Activated naive CD4-positive, alpha-beta T cell treated with anti-CD3 and anti-CD28 coated beads, Interleukin-2, amount 50 U/mL, for 16 hours (primary cell): ENCODE data around the gene MUC5B.
"Not testable (repeated sequence)": the region's sequence is repeated elsewhere in the genome, so short reads cannot be mapped to it uniquely, and the experiment has no call there.

Experiments
- DNase-seq: peaks from one replicate; pipeline ENCODE4 v3.0.0-alpha.2; 2020

Gene MUC5B

DNA sequence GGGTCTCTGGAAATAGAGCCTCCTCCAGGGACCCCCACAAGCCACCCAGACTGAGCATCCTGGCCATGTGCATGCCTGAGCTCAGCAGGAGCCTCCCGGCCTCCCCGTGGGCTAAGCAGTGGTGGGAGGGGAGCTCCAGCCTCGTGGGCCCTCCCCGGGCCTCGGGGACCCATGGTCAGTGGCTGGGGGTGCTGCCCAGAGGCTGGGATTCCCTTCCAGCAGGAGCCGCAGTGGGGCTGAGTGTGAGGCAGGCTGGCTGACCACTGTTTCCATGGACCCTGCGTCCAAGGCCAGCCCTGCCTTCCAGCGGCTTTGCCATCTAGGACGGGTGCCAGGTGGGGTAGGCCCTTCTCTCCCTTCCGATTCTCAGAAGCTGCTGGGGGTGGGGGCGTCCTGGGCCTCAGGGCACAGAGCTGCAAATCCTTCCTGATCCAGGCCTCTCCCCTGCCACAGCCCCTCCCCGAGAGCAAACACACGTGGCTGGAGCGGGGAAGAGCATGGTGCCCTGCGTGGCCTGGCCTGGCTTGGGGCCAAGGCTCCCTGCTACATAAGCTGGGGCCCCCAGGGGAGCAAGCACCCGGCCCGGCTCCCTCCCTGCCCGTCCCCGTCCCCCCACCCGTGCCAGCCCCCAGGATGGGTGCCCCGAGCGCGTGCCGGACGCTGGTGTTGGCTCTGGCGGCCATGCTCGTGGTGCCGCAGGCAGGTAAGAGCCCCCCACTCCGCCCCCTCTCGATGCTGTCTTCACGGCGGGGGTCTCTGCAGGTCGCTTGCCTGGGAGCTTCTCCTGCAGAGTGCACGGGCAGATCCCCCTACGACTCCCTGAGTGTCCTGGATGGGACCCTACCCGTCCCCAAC, at the start of gene MUC5B:
Gene MUC5B, plus strand, starts transcription at position 576 of the 855 bp plus-strand sequence. Its CDS starts 58 bp downstream, at position 634.
- DNase-seq = no peak

GRCh38 chr11:1173396-1173795, 49.5 kb upstream of the MUC5B start:
- DNase-seq = not testable (repeated sequence)

- DNase-seq = no peak
Observed at GRCh38 chr11:1174441-1175370, 48.2 kb upstream of the MUC5B start.

GRCh38 chr11:1175461-1176223, 47.2 kb upstream of the MUC5B start:
- no peak for DNase-seq

DNA sequence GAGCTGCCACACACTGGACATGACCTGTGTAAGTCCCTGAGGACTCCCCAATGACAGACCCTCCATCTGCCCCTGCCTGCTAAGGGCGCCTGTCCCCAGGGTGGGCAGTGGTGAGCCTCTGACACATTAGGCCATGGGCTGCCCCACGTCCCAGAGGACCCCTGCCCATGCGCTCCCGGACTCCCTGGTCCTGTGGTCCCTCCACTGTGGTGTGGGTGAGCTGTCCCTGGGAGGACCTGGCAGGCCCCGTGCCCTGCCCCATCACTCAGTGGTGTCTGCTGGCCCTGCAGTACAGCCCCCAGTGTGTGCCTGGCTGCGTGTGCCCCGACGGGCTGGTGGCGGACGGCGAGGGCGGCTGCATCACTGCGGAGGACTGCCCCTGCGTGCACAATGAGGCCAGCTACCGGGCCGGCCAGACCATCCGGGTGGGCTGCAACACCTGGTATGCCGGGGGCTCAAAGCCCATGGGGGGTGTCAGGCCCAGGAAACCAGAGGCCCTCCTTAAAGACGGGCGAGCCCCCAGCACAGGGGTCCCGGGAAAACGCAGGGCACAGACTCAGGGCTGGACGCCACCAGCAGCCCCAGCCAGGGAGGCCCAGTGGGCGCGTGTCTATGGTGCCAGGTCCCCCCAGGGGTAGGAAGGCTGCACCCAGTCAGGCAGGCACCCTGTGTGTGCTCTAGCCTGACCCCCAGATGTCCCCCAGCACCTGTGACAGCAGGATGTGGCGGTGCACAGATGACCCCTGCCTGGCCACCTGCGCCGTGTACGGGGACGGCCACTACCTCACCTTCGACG, 46.4 kb upstream of the MUC5B start:
- DNase-seq = no peak

DNA sequence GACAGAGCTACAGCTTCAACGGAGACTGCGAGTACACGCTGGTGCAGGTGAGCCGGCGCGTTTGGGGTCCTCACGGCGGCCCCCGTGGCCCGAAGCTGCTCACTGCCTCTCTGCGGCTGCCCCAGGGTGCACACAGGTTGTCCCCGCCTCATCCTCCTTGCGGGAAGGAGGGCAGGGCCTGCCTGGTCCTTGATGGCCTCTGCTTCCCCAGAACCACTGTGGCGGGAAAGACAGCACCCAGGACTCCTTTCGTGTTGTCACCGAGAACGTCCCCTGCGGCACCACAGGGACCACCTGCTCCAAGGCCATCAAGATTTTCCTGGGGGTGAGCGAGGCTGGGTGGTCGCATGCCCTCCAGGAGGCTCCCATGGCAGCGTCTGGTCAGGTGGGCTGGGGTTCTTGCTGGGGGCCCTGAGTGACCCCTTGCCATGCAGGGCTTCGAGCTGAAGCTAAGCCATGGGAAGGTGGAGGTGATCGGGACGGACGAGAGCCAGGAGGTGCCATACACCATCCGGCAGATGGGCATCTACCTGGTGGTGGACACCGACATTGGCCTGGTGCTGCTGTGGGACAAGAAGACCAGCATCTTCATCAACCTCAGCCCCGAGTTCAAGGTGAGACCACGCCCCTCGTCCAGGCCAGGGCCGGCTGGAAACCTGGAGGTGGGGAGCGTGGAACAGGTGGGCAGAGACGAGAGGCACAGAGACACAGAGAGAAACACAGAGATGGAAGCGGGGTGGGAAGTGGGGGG, 45.7 kb upstream of the MUC5B start:
- no peak for DNase-seq

- DNase-seq = no peak
Observed at GRCh38 chr11:1177771-1178090, 45.1 kb upstream of the MUC5B start.

DNA sequence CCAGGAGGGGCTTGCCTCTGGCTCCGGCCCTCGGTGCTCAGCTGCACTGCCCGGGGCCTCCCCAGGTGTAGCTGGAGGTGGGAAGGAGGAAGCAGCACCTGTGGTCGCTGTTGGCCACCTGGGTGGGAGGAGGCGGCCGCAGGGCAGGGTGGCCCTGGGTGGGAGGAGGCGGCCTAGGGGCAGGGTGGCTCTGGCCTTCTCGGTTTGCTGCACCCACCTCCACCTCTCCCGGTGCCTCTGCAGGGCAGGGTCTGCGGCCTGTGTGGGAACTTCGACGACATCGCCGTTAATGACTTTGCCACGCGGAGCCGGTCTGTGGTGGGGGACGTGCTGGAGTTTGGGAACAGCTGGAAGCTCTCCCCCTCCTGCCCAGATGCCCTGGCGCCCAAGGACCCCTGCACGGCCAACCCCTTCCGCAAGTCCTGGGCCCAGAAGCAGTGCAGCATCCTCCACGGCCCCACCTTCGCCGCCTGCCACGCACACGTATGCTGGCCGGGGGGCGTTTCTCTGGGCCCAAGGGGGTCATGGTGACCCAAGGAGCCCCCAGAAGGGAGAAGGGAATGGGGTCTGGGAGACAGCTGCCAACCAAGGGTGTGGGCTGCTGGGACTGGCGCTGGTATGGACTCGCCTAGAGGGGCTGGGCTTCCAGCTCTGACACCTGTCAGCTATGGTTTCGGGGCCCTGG, 44.5 kb upstream of the MUC5B start:
- DNase-seq = no peak

- DNase-seq = no peak
Observed at GRCh38 chr11:1178906-1179305, 44.0 kb upstream of the MUC5B start.

- DNase-seq = no peak
Observed at GRCh38 chr11:1179641-1180040, 43.2 kb upstream of the MUC5B start.

DNA sequence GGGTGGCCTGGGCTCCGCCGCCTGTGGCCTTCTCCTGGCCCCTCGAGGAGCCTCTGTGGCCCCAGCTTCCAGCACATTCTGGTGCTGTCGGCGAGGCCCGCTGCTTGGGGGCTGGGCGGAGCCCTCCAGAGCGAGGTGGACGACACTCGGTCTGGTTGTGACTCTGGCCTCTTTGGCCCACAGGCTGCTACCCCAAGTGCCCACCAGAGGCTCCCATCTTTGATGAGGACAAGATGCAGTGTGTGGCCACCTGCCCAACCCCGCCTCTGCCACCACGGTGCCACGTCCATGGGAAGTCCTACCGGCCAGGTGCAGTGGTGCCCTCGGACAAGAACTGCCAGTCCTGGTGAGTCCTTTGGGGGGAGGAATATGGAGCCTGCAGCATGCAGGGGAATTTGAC, 42.7 kb upstream of the MUC5B start:
- no peak for DNase-seq

GRCh38 chr11:1180947-1181391, 41.9 kb upstream of the MUC5B start:
- no peak for DNase-seq

DNA sequence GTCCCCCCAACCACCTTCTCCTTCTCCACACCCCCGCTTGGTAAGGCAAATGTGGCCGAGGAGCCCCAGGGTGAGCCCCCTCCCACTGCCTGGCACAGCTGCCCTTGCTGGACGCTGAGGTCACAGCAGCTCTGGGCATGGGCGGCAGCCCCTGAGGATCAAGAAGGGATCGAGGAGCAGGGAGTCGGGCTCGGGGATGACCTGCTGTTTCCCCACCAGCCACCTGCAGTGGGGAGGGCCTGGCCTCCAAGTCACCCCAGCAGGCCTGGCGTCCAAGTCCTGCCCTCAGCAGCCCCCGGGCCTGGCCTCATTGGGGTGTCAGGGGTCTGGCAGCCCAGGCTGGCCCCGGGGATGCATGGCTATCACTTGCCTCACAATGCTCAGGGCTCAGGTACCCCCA, 41.4 kb upstream of the MUC5B start:
- DNase-seq = no peak

- no peak for DNase-seq
Observed at GRCh38 chr11:1181853-1182535, 40.9 kb upstream of the MUC5B start.

- not testable (repeated sequence) for DNase-seq
Observed at GRCh38 chr11:1184139-1184538, 38.7 kb upstream of the MUC5B start.

- DNase-seq = not testable (repeated sequence)
Observed at GRCh38 chr11:1188451-1189130, 34.3 kb upstream of the MUC5B start.

DNA sequence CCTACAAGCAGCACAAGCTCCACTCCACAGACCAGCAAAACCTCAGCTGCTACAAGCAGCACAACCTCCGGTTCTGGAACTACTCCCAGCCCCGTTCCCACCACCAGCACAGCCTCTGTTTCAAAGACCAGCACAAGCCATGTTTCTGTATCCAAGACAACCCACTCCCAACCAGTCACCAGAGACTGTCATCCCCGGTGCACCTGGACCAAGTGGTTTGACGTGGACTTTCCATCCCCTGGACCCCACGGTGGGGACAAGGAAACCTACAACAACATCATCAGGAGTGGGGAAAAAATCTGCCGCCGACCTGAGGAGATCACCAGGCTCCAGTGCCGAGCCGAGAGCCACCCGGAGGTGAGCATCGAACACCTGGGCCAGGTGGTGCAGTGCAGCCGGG, 33.0 kb upstream of the MUC5B start:
- DNase-seq = not testable (repeated sequence)

- not testable (repeated sequence) for DNase-seq
Observed at GRCh38 chr11:1191786-1192470, 30.9 kb upstream of the MUC5B start.
